ENCODE data around the gene VAV2. TPM values are rescaled to one million over a fixed set of nuclear protein-coding genes. Genes with fewer than 3 reads are reported as not detected.

The VAV2 gene
- total RNA-seq, 6 experiments from 2014 or later: 17.6 to 24.5 (median 21.7) TPM

DNA sequence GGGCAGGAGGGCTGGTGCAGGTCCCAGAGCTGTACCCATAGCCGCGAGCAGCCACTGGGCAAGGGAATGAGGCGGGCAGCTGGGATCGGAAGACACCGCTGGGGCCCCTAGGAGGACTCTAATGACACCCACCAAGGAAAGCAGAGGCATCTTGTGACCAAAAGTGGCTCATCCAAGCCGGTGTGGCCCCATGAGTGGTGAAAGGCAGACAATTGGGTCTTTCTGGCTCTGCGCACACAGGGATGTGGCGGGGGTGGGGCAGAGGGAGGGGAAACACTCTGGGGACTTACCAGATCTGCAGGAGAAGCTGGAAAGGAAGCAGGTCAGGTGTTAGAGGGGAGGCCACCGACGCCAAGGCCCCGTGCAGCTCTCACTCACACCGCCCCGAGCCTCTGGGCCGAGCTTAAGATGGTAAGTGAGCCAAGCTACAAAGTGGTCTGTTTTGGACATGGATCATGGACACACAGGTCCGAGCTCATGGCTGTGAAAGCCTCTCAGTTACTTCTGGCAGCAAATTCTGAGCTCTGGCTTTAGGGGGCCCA, 211.6 kb downstream of the VAV2 start:
- H3K4me3 Mint-ChIP-seq: no peak overlapping the region
- H3K27me3 Mint-ChIP-seq (ENCODE audit: insufficient read depth): peaks cover 3% of the 10 kb centered on the region
- TF ChIP-seq, protein P1, sequence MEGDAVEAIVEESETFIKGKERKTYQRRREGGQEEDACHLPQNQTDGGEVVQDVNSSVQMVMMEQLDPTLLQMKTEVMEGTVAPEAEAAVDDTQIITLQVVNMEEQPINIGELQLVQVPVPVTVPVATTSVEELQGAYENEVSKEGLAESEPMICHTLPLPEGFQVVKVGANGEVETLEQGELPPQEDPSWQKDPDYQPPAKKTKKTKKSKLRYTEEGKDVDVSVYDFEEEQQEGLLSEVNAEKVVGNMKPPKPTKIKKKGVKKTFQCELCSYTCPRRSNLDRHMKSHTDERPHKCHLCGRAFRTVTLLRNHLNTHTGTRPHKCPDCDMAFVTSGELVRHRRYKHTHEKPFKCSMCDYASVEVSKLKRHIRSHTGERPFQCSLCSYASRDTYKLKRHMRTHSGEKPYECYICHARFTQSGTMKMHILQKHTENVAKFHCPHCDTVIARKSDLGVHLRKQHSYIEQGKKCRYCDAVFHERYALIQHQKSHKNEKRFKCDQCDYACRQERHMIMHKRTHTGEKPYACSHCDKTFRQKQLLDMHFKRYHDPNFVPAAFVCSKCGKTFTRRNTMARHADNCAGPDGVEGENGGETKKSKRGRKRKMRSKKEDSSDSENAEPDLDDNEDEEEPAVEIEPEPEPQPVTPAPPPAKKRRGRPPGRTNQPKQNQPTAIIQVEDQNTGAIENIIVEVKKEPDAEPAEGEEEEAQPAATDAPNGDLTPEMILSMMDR (IDR thresholded peaks at IDR 0.05): no peak
- no peak for DNase-seq
- H3K36me3 Mint-ChIP-seq (ENCODE audit: low read depth): peaks cover 2% of the 10 kb centered on the region
- no peaks in the 10 kb centered on the region for H3K4me1 Mint-ChIP-seq (ENCODE audit: low read depth)
- no peak overlapping the region for H3K27ac Mint-ChIP-seq
- H3K9me3 Mint-ChIP-seq: peaks cover 1% of the 10 kb centered on the region; the same call in 1 of the 2 replicates

DNA sequence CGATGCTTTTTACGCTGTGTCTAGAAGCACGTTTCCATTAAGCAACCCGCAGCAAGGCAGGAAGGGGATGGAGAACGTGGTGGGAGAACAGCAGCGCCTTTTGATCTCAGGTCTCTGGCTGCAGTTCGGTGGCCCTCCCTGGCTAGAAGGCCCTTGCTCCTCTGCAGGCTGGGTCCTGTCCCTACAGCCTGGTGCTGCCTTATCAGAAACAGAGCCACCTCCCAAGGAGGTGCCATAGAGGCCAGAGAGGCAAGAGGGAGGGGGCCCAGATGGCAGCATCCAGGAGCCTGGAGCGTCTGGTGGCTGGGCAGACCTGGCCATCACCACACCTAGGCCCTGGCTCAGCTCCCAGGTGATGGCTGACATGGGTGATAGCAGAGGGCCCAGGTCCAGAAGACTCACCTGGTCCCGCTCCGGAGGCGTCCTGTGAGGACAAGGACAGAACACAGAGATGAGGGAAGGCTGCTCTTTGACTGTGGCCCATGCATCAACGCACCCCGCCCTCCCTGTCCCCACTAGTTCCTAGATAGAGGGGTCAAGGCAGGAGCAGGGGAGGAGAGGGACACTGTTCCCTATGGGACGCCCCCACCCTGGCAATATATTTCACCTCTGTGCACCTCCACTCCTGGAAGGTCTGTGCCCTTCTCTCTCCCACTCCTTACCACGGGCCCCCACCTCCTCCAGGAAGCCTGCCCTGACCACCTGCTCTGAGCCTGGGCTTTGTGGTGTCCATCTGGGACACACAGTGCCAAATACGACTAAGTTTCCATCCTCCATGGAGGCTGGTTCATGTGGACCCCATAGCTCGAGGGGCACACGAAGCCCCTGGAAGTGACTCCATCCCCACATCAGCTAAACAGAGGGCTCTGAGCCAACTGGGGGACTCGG, 212.4 kb downstream of the VAV2 start:
- H3K27me3 Mint-ChIP-seq (ENCODE audit: insufficient read depth): peaks cover 3% of the 10 kb centered on the region
- TF ChIP-seq, protein P1 (IDR thresholded peaks at IDR 0.05): no peak
- H3K4me1 Mint-ChIP-seq (ENCODE audit: low read depth): no peaks in the 10 kb centered on the region
- peaks cover 9% of the 10 kb centered on the region for H3K36me3 Mint-ChIP-seq (ENCODE audit: low read depth)
- DNase-seq: no peak
- H3K4me3 Mint-ChIP-seq: no peak overlapping the region
- H3K27ac Mint-ChIP-seq: no peak overlapping the region
- H3K9me3 Mint-ChIP-seq: peaks cover 7% of the 10 kb centered on the region

DNA sequence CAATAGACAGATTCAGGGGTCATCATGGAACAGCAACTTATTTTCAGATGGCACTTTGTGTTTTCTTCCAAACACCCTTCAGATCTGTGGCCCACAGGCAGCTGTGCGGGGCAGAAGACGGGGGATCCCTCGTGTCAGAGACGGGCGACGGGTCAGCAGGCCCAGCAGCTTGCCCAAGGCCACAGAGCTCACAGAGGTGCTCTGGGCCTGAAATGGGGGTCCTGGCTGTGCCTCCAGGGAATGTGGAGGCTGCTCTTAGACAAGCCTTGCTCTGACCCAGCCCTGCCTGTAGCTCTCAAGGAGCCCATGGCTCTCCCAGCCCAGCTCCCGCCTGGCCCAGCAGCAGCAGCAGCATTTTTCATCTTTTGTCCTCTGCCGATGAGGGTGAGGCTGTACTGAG, 213.0 kb downstream of the VAV2 start:
- H3K27me3 Mint-ChIP-seq (ENCODE audit: insufficient read depth): peaks cover 3% of the 10 kb centered on the region
- TF ChIP-seq, protein P1 (IDR thresholded peaks at IDR 0.05): no peak
- DNase-seq: no peak
- H3K27ac Mint-ChIP-seq: no peak overlapping the region
- peaks cover 16% of the 10 kb centered on the region for H3K36me3 Mint-ChIP-seq (ENCODE audit: low read depth)
- H3K4me3 Mint-ChIP-seq: no peak overlapping the region
- no peaks in the 10 kb centered on the region for H3K4me1 Mint-ChIP-seq (ENCODE audit: low read depth)
- peaks cover 11% of the 10 kb centered on the region for H3K9me3 Mint-ChIP-seq

DNA sequence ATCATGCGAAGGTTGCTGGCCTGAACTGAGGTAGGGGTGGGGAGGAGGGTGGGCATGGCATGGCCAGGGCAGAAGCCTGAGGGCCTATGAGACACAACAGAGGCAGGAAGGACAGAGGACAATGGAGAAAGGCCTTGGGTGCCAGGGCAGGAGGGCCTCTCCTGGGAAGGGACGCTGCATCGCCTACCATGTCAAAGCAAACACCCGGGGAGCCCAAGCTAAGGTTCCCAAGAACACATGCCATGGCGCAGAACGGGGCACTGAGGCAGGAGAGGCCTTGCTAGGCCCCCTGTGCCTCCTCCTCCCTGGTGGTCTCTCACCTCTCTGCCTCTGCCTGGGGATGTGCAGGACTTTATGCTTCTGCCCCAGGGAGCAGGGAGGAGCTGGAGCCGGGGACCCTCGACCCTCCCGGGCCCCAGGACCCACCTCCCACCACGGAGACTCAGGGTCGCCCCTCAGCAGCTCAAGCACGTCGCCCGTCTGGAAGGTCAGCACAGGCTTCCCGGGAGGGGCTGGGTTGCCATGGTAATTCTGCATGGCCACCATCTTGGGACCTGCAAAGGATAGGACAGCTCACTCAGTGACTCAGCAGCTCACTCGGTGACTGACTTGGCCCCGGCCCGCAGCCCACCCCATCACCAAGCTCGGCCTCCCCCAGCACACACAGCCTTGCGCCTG, 213.6 kb downstream of the VAV2 start:
- Mint-ChIP-seq H3K4me1 (ENCODE audit: low read depth) (no peaks in the 10 kb centered on the region), H3K27me3 (ENCODE audit: insufficient read depth) (peaks cover 3% of the 10 kb centered on the region), H3K9me3 (peaks cover 15% of the 10 kb centered on the region), H3K4me3 (no peak overlapping the region), H3K36me3 (ENCODE audit: low read depth) (peaks cover 22% of the 10 kb centered on the region), H3K27ac (no peak overlapping the region)
- no peak for DNase-seq
- TF ChIP-seq, protein P1 (IDR thresholded peaks at IDR 0.05): no peak

DNA sequence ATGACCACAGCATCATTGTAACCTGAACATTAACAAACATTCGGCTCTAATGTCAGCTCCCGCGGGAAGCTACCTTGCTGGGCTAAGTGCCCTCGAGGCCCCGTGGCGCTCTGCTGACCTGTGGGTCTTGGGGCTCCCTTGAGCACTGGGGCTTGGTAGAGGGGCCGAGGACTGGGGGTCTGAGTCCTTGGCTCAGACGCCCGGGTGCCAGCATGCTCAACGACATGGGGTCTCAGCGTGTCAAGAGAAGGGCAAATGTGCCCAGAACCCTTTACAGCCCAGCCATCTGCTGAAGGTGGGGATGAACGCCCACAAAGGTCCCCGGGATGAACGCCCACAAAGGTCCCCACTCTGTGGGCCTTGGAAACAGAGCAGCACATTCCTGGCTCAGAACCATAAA, 214.3 kb downstream of the VAV2 start:
- TF ChIP-seq, protein P1 (IDR thresholded peaks at IDR 0.05): no peak
- peaks cover 24% of the 10 kb centered on the region for H3K36me3 Mint-ChIP-seq (ENCODE audit: low read depth)

More for the DNA sequence above, 214.3 kb downstream of the VAV2 start:
- Mint-ChIP-seq H3K4me3 (no peak overlapping the region), H3K4me1 (ENCODE audit: low read depth) (no peaks in the 10 kb centered on the region), H3K27ac (no peak overlapping the region), H3K9me3 (peaks cover 15% of the 10 kb centered on the region), H3K27me3 (ENCODE audit: insufficient read depth) (peaks cover 3% of the 10 kb centered on the region)
- DNase-seq: no peak
